SH-SY5Y (cell line): ENCODE data around the gene THAP10.

ENCODE experiments used
- GATA2 ChIP-seq: IDR thresholded peaks from 2 replicates; pipeline ENCODE4 v1.6.1; 2011; ENCODE audit warnings: mild to moderate bottlenecking, low read depth, low read length
- GATA3 ChIP-seq: IDR thresholded peaks from 2 replicates; pipeline ENCODE4 v1.6.1; 2011; ENCODE audit warnings: low read depth, mild to moderate bottlenecking, low read length, moderate library complexity

DNA sequence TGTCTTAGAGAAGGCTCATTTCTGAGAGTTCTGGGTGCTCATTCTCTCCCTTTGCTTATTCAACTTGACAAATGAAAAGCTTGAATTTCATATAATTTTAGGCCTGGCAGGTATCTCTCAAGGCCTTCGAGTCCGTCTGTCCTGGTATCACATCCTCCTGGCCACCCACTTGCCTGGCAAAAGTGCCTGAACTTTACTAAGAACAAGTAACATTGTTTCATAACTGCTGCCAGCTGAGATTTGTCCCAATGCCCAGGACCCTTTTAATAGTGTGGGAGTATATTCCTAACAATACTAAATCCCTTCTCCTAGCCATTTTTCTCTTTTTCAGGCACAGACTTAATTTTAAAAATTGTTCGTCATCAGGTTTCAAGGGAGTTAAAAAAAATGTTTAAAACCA lies 56.4 kb downstream of the THAP10 start:
- TF ChIP-seq GATA2 (no peak), GATA3 (no peak)
